Heart left ventricle (tissue), 16 donors: ENCODE data around the gene DDX10. TPM values are rescaled to one million over a fixed set of nuclear protein-coding genes. Genes with fewer than 3 reads are reported as not detected.

Source experiments
- ATAC-seq, 4 donors: fragments of 200-7000 bp; cut with Tn5 transposase; one replicate each; pipeline ENCODE4 v1.9.1; 2020 to 2022; ENCODE audit warnings: moderate library complexity in 4 of 4, mild to moderate bottlenecking in 3 of 4, moderate number of reproducible peaks in 1 of 4
- DNase-seq, 5 donors: peaks; one replicate each; pipeline ENCODE4 v3.0.0-alpha.2; 2020
- H3K27ac ChIP-seq, 12 donors: fragments of 200-600 bp; sonication (generic) in 4 of 12; one replicate each; pipeline versions ENCODE4 v1.5.0 to v1.8.0; 2016 to 2022; ENCODE audit warnings: mild to moderate bottlenecking in 2 of 12
- H3K27me3 ChIP-seq, 9 donors: fragments of 200-600 bp; sonication (generic) in 2 of 9; one replicate each; pipeline versions ENCODE4 v1.5.1 to v1.8.0; 2016 to 2022; ENCODE audit warnings: mild to moderate bottlenecking in 3 of 9
- H3K36me3 ChIP-seq, 9 donors: fragments of 200-600 bp; sonication (generic) in 2 of 9; one replicate each; pipeline versions ENCODE4 v1.5.0 to v1.8.0; 2018 to 2022; ENCODE audit warnings: mild to moderate bottlenecking in 2 of 9
- H3K4me1 ChIP-seq, 12 donors: fragments of 200-600 bp; sonication (generic) in 4 of 12; one replicate each; pipeline versions ENCODE4 v1.5.0 to v1.8.0; 2016 to 2022; ENCODE audit warnings: mild to moderate bottlenecking in 3 of 12
- H3K4me3 ChIP-seq, 12 donors: fragments of 200-600 bp; sonication (generic) in 4 of 12; one replicate each; pipeline versions ENCODE4 v1.5.0 to v1.8.0; 2017 to 2022; ENCODE audit warnings: mild to moderate bottlenecking in 9 of 12, moderate library complexity in 4 of 12
- H3K9me3 ChIP-seq, 12 donors: fragments of 200-600 bp; sonication (generic) in 4 of 12; one replicate each; pipeline versions ENCODE4 v1.5.0 to v1.8.0; 2016 to 2022; ENCODE audit warnings: mild to moderate bottlenecking in 1 of 12
- CTCF ChIP-seq, 12 donors: fragments of 200-600 bp; sonication (generic) in 4 of 12; IDR thresholded peaks; one replicate each; pipeline versions ENCODE4 v1.5.0 to v1.8.0; 2018 to 2022; ENCODE audit warnings: antibody characterized with exemption in 12 of 12, mild to moderate bottlenecking in 5 of 12
- POLR2A ChIP-seq, 2 donors: fragments of 450-650 bp; IDR thresholded peaks; one replicate each; pipeline ENCODE4 v1.6.1; 2017; ENCODE audit warnings: antibody characterized with exemption in 2 of 2, mild to moderate bottlenecking in 2 of 2, moderate library complexity in 2 of 2
- WGBS, 4 donors: extraction: QIAGEN DNeasy Blood & Tissue Kit in 2 of 4; methylation state at CpG; one replicate each; pipeline versions ENCODE4 v1.1.5 to v1.1.7; 2013 to 2018; 5-methylcytosine and 5-hydroxymethylcytosine counted together
- intact Hi-C, 10 donors: fragments of 100-400 bp; cut with DNase I; formaldehyde crosslinking; loops; one replicate each; pipeline versions ENCODE4 v1.11.1 to v1.14.2; 2022
- polyA plus RNA-seq, 2 donors: library from polyadenylated mRNA; stranded (reverse); fragments of 200-250 nt; gene quantifications; one replicate each; pipeline ENCODE4 v1.2.3, GENCODE V29; 2013
- total RNA-seq, 9 donors: library from RNA; depleted of rRNA in 2 of 9; stranded (reverse); fragments of >200 nt in 2 of 9; fragmentation: NEBNext Ultra II Directional in 3 of 9; extraction: Animal tissue kit (Norgen Biotek cat#: 25700) in 3 of 9; gene quantifications; one replicate each; pipeline versions ENCODE4 v1.1.0 to v1.2.4, GENCODE V29; 2016 to 2023
- donor health status: ischemic (EF 13 %, LVEDD 7.1; RV severe dilation, severe dysfunction).
- donor health status: healthy with polysubstance abuse.
- donor health status: DM: no; HTN: yes; CAD: no.
- donor health status: DM: no; HTN: no; CAD: no.
- donor health status: ischemic (EF 25% LVEDD 6.9; RV normal size, moderate dysfunction).
- donor health status: ischemic (EF 25% LVEDD 5.7; RV mildly dilated, moderate dysfunction).
- donor health status: healthy.
- donor health status: DM: yes; HTN: yes; CAD: no.
- donor health status: ischemic (EF 35%, LVEDD 5.7; RV mildly dilated, moderate dysfunction).
- donor health status: nonischemic (EF 11% LVEDD 7.7; RV severe dilation, severe dysfunction).
- donor health status: DM: yes; HTN: yes; CAD: no.
- donor health status: PGD.
- donor health status: ischemic (EF 29% LVEDD 5.4; RV normal size, mild dysfunction).
- donor health status: nonischemic (EF 23%, LVEDD 6.1; RV moderate dilation, normal function).

Gene DDX10
- total and polyA plus RNA-seq, 11 donors: 8.3 to 17.2 (median 12.1) TPM

- no peak overlapping the region for H3K4me3 ChIP-seq
- WGBS, 4 donors: 51 to 60% (median 56%) methylated on average over 3 of the region's 3 CpGs
- ATAC-seq (no peak), DNase-seq (no peak)
- no peaks in the 10 kb centered on the region for H3K27me3 ChIP-seq
- intact Hi-C loops: loop anchor here in 7 of 10 donors (5.0 to 10.0 kb wide), 2 partner anchors 176 to 178 kb away; no protein-coding TSS in a partner anchor
- no peak for TF ChIP-seq CTCF (IDR thresholded peaks at IDR 0.05)
- TF ChIP-seq POLR2A (IDR thresholded peaks at IDR 0.05): no peak
- H3K36me3 ChIP-seq: no peaks in the 10 kb centered on the region
- H3K27ac ChIP-seq: no peak overlapping the region
- H3K9me3 ChIP-seq: no peaks in the 10 kb centered on the region
- peaks cover 0 to 15% (median 2%) of the 10 kb centered on the region in 12 donors for H3K4me1 ChIP-seq
Measured at GRCh38 chr11:108872781-108873291, 208.0 kb downstream of the DDX10 start.

- DNase-seq (no peak), ATAC-seq (no peak)
- 87 to 90% (median 88%) methylated on average over 2 of the region's 2 CpGs for WGBS, 4 donors
- H3K4me1 ChIP-seq: peaks cover 0 to 15% (median 2%) of the 10 kb centered on the region in 12 donors
- H3K9me3 ChIP-seq: no peaks in the 10 kb centered on the region
- H3K4me3 ChIP-seq: no peak overlapping the region
- no peak overlapping the region for H3K27ac ChIP-seq
- TF ChIP-seq CTCF (IDR thresholded peaks at IDR 0.05): no peak
- TF ChIP-seq POLR2A (IDR thresholded peaks at IDR 0.05): no peak
- intact Hi-C loops: loop anchor here in 7 of 10 donors (5.0 to 10.0 kb wide), 2 partner anchors 176 to 179 kb away; no protein-coding TSS in a partner anchor
- H3K36me3 ChIP-seq: no peaks in the 10 kb centered on the region
- H3K27me3 ChIP-seq: no peaks in the 10 kb centered on the region
Measured at GRCh38 chr11:108873310-108873709, 208.4 kb downstream of the DDX10 start.

GRCh38 chr11:108873941-108874340 lies 209.1 kb downstream of the DDX10 start:
- no peak overlapping the region for H3K27ac ChIP-seq
- peaks cover 0 to 15% (median 2%) of the 10 kb centered on the region in 12 donors for H3K4me1 ChIP-seq
- no peak for ATAC-seq
- no peaks in the 10 kb centered on the region for H3K36me3 ChIP-seq
- no peak for TF ChIP-seq POLR2A (IDR thresholded peaks at IDR 0.05)
- TF ChIP-seq CTCF (IDR thresholded peaks at IDR 0.05): no peak
- intact Hi-C loops: loop anchor here in 7 of 10 donors (5.0 to 10.0 kb wide), 2 partner anchors 177 to 179 kb away; no protein-coding TSS in a partner anchor
- DNase-seq: no peak
- WGBS, 4 donors: 94 to 97% (median 95%) methylated on average over 4 of the region's 4 CpGs
- H3K27me3 ChIP-seq: no peaks in the 10 kb centered on the region
- no peak overlapping the region for H3K4me3 ChIP-seq
- H3K9me3 ChIP-seq: no peaks in the 10 kb centered on the region

- Histone ChIP-seq H3K9me3 (no peaks in the 10 kb centered on the region), H3K4me1 (peaks cover 0 to 12% (median 1%) of the 10 kb centered on the region in 12 donors), H3K27me3 (no peaks in the 10 kb centered on the region), H3K4me3 (no peak overlapping the region), H3K27ac (no peak overlapping the region), H3K36me3 (no peaks in the 10 kb centered on the region)
- no peak for ATAC-seq
- TF ChIP-seq CTCF (IDR thresholded peaks at IDR 0.05) (no peak), POLR2A (IDR thresholded peaks at IDR 0.05) (no peak)
- WGBS, 4 donors: 93 to 99% (median 95%) methylated on average over 2 of the region's 2 CpGs
- no peak for DNase-seq
- intact Hi-C loops: loop anchor here in 2 of 10 donors (10.0 kb wide), 1 partner anchor 180 kb away; no protein-coding TSS in a partner anchor
Measured at GRCh38 chr11:108875134-108875533, 210.3 kb downstream of the DDX10 start.
